ENCODE data around the gene THEM4. TPM values are rescaled to one million over a fixed set of nuclear protein-coding genes. Genes with fewer than 3 reads are reported as not detected.

THEM4 gene
- total RNA-seq, 3 donors from 2014 or later: 21.6 to 23.7 (median 22.2) TPM

Other genes starting within 250 kb of the THEM4 start
- not detected for gene CELF3, start 192.7 kb downstream of the THEM4 start, total RNA-seq
- gene RIIAD1, start 188.0 kb downstream of the THEM4 start, total RNA-seq: not detected
- 10 to 100 TPM; 58.3 to 68.5 (median 66.9) TPM for gene MRPL9, start 146.0 kb downstream of the THEM4 start, total RNA-seq
- 1 to 10 TPM; 5.6 to 9.7 (median 6.7) TPM for gene TDRKH, start 119.0 kb downstream of the THEM4 start, total RNA-seq
- under 1 TPM; 0.16 to 0.88 (median 0.33) TPM for gene LINGO4, start 104.1 kb downstream of the THEM4 start, total RNA-seq
- 10 to 100 TPM in 2 of 3 donors, 1 to 10 TPM in 1; 7.8 to 48.6 (median 24.9) TPM for gene RORC, start 77.7 kb downstream of the THEM4 start, total RNA-seq
- under 1 TPM in 2 of 3 donors, not detected in 1; 0.32 to 0.73 TPM for gene C2CD4D, start 69.7 kb downstream of the THEM4 start, total RNA-seq
- gene THEM5, start 55.8 kb downstream of the THEM4 start, total RNA-seq: not detected
- gene S100A10, start 84.3 kb upstream of the THEM4 start, total RNA-seq: 100 to 1,000 TPM in 1 of 3 donors, 10 to 100 TPM in 2; 70.4 to 156 (median 84.9) TPM
- gene S100A11, start 127.5 kb upstream of the THEM4 start, total RNA-seq: 100 to 1,000 TPM; 220 to 325 (median 275) TPM
- not detected for gene TCHHL1, start 179.6 kb upstream of the THEM4 start, total RNA-seq
- 1 to 10 TPM in 1 of 3 donors, under 1 TPM in 2; under 0.01 to 3.0 (median 0.15) TPM for gene TCHH, start 205.9 kb upstream of the THEM4 start, total RNA-seq
- not detected for gene RPTN, start 249.7 kb upstream of the THEM4 start, total RNA-seq

Measured in breast epithelium (tissue), 3 donors.